Adrenal gland (tissue), 5 donors: Measurements from ENCODE around the gene LRRN4.

Source experiments
- CTCF ChIP-seq, 6 experiments: fragments of 450-650 bp in 4 of 6; fragments of 200-600 bp in 2 of 6; sonication (generic) in 1 of 6; IDR thresholded peaks; 1 replicate in 5 of 6; 2 replicates in 1 of 6; pipeline versions ENCODE4 v1.5.1 to v1.8.0; 2016 to 2021; ENCODE audit warnings: antibody characterized with exemption in 6 of 6, mild to moderate bottlenecking in 2 of 6, moderate library complexity in 1 of 6
- POLR2A ChIP-seq, 2 donors: fragments of 450-650 bp; IDR thresholded peaks; one replicate each; pipeline ENCODE4 v1.6.1; 2017; ENCODE audit warnings: antibody characterized with exemption in 2 of 2, mild to moderate bottlenecking in 2 of 2, moderate library complexity in 1 of 2
- donor health status: DM: no; HTN: no; CAD: no.

- no peak for TF ChIP-seq CTCF (IDR thresholded peaks at IDR 0.05)
- TF ChIP-seq POLR2A (IDR thresholded peaks at IDR 0.05), result no peak
Measured at GRCh38 chr20:6094063-6094462, 40.2 kb upstream of the LRRN4 start.
